K562 (cell line): ENCODE results near the gene PGAP3. TPM values are rescaled to one million over a fixed set of nuclear protein-coding genes. Genes with fewer than 3 reads are reported as not detected.

Experiments
- BCOR ChIP-seq: fragments of 450-650 bp; IDR thresholded peaks from 2 replicates; pipeline ENCODE4 v1.6.1; 2016
- CCAR2 ChIP-seq: fragments of 200-400 bp; formaldehyde crosslinking; IDR thresholded peaks from 2 replicates; pipeline ENCODE4 v1.6.1; 2017; ENCODE audit warnings: mild to moderate bottlenecking, low read depth, low read length
- HCFC1 ChIP-seq: IDR thresholded peaks from 2 replicates; pipeline ENCODE4 v1.6.1; 2012; ENCODE audit warnings: low read depth, low read length, improper control_type of control experiment
- L3MBTL2 ChIP-seq: fragments of 450-650 bp; IDR thresholded peaks from 2 replicates; pipeline ENCODE4 v1.6.1; 2016; ENCODE audit warnings: mild to moderate bottlenecking, moderate library complexity
- MCM5 ChIP-seq: fragments of 450-650 bp; IDR thresholded peaks from 2 replicates; pipeline ENCODE4 v1.6.1; 2016; ENCODE audit warnings: low read depth
- NEUROD1 ChIP-seq: fragments of 150-350 bp; IDR thresholded peaks from 2 replicates; pipeline ENCODE4 v1.6.1; 2014; ENCODE audit warnings: borderline replicate concordance, low read length, low read depth; ENCODE audit not compliant: partially characterized antibody
- RAD51 ChIP-seq: fragments of 450-650 bp; IDR thresholded peaks from 2 replicates; pipeline ENCODE4 v1.7.1; 2016; ENCODE audit warnings: low read depth, mild to moderate bottlenecking, borderline replicate concordance
- SP1 ChIP-seq: sonication (generic); formaldehyde crosslinking; IDR thresholded peaks from 2 replicates; pipeline ENCODE4 v1.8.1; 2022; ENCODE audit warnings: mild to moderate bottlenecking, missing genetic modification reagents
- SRSF3 ChIP-seq: fragments of 200-400 bp; formaldehyde crosslinking; IDR thresholded peaks from 2 replicates; pipeline ENCODE4 v1.6.1; 2016; ENCODE audit warnings: mild to moderate bottlenecking, low read length, moderate library complexity; ENCODE audit not compliant: insufficient read depth
- STAT5A ChIP-seq: IDR thresholded peaks from 2 replicates; pipeline ENCODE4 v1.6.1; 2012; ENCODE audit warnings: low read length, inconsistent platforms, borderline replicate concordance
- ZFP1 ChIP-seq: fragments of 450-650 bp; formaldehyde crosslinking; IDR thresholded peaks from 2 replicates; pipeline ENCODE4 v1.4.0; 2020; ENCODE audit warnings: mild to moderate bottlenecking, mixed read lengths
- polyA plus RNA-seq, 8 experiments: library from polyadenylated mRNA; depleted of rRNA in 4 of 8; stranded (reverse) in 5 of 8; unstranded in 3 of 8; fragments of >200 nt; fragmentation: Nextera tagmentation in 2 of 8; fragmentation: Illumina TruSeq in 1 of 8; extraction: Ambion mirVana in 2 of 8; extraction: Trizol in 1 of 8; gene quantifications; 2 replicates each; pipeline versions ENCODE4 v1.2.1 to v1.2.3, GENCODE V29; 2011 to 2014; ENCODE audit warnings: inconsistent platforms in 1 of 8, missing spikeins in 1 of 8
- total RNA-seq, 7 experiments: library from RNA; depleted of rRNA in 6 of 7; stranded (reverse); fragments of >200 nt in 6 of 7; fragmentation: Illumina TruSeq in 2 of 7; extraction: Trizol in 2 of 7; gene quantifications; 2 replicates each; pipeline versions ENCODE4 v1.2.1 to v1.2.3, GENCODE V29; 2011 to 2021; ENCODE audit warnings: low replicate concordance in 1 of 7
- TF ChIP-seq, protein P1 (sequence below): sonication (generic); formaldehyde crosslinking; IDR thresholded peaks from 2 replicates; pipeline ENCODE4 v1.9.0; 2022; ENCODE audit warnings: mild to moderate bottlenecking, missing genetic modification reagents
- TF ChIP-seq, protein P2 (sequence below): sonication (generic); formaldehyde crosslinking; IDR thresholded peaks from 2 replicates; pipeline ENCODE4 v1.8.1; 2023; ENCODE audit warnings: mild to moderate bottlenecking, missing genetic modification reagents
- TF ChIP-seq, protein P3 (sequence below): fragments of 250-450 bp; sonication (Bioruptor Pico); IDR thresholded peaks from 2 replicates; pipeline ENCODE4 v1.5.0; 2020; ENCODE audit warnings: mild to moderate bottlenecking, borderline replicate concordance
- TF ChIP-seq, protein P4 (sequence below): sonication (generic); formaldehyde crosslinking; IDR thresholded peaks from 2 replicates; pipeline ENCODE4 v1.8.0; 2022; ENCODE audit warnings: missing genetic modification reagents, mild to moderate bottlenecking, moderate library complexity, borderline replicate concordance
- TF ChIP-seq, protein P5 (sequence below): fragments of 200-800 bp; sonication (Bioruptor generic); IDR thresholded peaks from 2 replicates; pipeline ENCODE4 v1.6.1; 2017; ENCODE audit warnings: missing genetic modification characterization, missing compliant biosample characterization
- TF ChIP-seq, protein P6 (sequence below): IDR thresholded peaks from 2 replicates; pipeline ENCODE4 v1.6.1; 2011; ENCODE audit warnings: borderline replicate concordance, low read depth, mild to moderate bottlenecking, moderate library complexity, low read length; ENCODE audit not compliant: insufficient read depth, poor library complexity, severe bottlenecking

PGAP3 gene
- total and polyA plus RNA-seq, 9 of the 15 experiments (the other 6 are each of a cell fraction or from before 2014, with no cell fraction given): 0.38 to 9.4 (median 4.5) TPM

DNA sequence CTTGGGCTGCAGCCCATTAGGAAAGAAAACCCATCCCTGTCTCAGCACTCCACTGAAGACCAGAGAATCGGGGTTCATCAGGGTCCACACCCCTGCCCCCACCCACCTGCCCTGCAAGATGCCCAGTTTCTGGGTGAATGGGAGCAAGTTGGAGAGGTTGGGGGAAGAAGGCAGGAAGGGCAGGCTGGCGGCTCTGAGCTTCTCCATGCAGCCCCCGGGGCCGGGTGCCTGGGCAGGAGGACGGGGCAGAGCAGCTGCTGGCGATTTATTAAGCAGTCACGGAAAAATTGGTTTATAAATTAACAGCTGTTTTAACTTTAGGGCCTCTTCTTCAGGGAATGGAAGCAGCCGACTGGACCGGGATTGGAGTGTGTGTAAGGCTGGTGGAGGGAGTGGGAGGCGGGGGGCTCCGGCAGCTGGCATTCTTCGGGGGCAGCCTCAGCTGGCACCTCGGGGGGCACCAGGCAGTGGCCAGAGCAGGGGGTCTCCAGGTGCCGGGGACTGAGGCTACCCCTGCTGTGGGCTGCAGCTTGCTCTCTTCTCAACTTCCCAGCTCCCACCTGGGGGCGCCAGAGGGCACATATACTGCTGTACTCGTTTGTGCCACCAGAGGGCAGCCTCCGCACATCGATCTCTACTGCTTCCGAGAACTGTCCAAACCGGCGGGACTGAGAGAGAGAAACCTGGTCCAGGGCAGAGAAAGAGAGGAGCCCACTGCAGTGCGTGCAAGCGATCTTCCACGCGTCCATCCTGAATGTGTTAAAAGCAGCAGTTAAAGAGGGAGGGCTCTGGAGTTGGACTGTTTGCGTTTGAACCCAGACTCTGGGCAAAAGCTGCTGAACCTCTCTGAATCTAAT, 66.1 kb downstream of the PGAP3 start (continued):
- TF ChIP-seq, protein P1, sequence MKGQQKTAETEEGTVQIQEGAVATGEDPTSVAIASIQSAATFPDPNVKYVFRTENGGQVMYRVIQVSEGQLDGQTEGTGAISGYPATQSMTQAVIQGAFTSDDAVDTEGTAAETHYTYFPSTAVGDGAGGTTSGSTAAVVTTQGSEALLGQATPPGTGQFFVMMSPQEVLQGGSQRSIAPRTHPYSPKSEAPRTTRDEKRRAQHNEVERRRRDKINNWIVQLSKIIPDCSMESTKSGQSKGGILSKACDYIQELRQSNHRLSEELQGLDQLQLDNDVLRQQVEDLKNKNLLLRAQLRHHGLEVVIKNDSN: no peak
- TF ChIP-seq STAT5A (peak; percentile 43; the same call in 1 of the 2 replicates), CCAR2 (no peak), ZFP1 (CRISPR knock-in tag) (no peak), HCFC1 (peak; percentile 48), SP1 (CRISPR knock-in tag) (peak; percentile 63), L3MBTL2 (peak; percentile 23; the same call in 1 of the 2 replicates), NEUROD1 (peak; percentile 23), RAD51 (no peak), SRSF3 (no peak), BCOR (0 out of 2 replicates have a peak, but pooled peaks have one; percentile 8), MCM5 (no peak)
- TF ChIP-seq, protein P2, sequence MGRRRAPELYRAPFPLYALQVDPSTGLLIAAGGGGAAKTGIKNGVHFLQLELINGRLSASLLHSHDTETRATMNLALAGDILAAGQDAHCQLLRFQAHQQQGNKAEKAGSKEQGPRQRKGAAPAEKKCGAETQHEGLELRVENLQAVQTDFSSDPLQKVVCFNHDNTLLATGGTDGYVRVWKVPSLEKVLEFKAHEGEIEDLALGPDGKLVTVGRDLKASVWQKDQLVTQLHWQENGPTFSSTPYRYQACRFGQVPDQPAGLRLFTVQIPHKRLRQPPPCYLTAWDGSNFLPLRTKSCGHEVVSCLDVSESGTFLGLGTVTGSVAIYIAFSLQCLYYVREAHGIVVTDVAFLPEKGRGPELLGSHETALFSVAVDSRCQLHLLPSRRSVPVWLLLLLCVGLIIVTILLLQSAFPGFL (CRISPR knock-in tag): no peak
- TF ChIP-seq, protein P3, sequence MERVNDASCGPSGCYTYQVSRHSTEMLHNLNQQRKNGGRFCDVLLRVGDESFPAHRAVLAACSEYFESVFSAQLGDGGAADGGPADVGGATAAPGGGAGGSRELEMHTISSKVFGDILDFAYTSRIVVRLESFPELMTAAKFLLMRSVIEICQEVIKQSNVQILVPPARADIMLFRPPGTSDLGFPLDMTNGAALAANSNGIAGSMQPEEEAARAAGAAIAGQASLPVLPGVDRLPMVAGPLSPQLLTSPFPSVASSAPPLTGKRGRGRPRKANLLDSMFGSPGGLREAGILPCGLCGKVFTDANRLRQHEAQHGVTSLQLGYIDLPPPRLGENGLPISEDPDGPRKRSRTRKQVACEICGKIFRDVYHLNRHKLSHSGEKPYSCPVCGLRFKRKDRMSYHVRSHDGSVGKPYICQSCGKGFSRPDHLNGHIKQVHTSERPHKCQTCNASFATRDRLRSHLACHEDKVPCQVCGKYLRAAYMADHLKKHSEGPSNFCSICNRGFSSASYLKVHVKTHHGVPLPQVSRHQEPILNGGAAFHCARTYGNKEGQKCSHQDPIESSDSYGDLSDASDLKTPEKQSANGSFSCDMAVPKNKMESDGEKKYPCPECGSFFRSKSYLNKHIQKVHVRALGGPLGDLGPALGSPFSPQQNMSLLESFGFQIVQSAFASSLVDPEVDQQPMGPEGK: no peak
- TF ChIP-seq, protein P4, sequence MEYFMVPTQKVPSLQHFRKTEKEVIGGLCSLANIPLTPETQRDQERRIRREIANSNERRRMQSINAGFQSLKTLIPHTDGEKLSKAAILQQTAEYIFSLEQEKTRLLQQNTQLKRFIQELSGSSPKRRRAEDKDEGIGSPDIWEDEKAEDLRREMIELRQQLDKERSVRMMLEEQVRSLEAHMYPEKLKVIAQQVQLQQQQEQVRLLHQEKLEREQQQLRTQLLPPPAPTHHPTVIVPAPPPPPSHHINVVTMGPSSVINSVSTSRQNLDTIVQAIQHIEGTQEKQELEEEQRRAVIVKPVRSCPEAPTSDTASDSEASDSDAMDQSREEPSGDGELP (CRISPR knock-in tag): peak; percentile 35; the same call in 1 of the 2 replicates
- TF ChIP-seq, protein P5, sequence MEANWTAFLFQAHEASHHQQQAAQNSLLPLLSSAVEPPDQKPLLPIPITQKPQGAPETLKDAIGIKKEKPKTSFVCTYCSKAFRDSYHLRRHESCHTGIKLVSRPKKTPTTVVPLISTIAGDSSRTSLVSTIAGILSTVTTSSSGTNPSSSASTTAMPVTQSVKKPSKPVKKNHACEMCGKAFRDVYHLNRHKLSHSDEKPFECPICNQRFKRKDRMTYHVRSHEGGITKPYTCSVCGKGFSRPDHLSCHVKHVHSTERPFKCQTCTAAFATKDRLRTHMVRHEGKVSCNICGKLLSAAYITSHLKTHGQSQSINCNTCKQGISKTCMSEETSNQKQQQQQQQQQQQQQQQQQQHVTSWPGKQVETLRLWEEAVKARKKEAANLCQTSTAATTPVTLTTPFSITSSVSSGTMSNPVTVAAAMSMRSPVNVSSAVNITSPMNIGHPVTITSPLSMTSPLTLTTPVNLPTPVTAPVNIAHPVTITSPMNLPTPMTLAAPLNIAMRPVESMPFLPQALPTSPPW (CRISPR knock-in tag): peak; percentile 38; the same call in 1 of the 2 replicates
- TF ChIP-seq, protein P6, sequence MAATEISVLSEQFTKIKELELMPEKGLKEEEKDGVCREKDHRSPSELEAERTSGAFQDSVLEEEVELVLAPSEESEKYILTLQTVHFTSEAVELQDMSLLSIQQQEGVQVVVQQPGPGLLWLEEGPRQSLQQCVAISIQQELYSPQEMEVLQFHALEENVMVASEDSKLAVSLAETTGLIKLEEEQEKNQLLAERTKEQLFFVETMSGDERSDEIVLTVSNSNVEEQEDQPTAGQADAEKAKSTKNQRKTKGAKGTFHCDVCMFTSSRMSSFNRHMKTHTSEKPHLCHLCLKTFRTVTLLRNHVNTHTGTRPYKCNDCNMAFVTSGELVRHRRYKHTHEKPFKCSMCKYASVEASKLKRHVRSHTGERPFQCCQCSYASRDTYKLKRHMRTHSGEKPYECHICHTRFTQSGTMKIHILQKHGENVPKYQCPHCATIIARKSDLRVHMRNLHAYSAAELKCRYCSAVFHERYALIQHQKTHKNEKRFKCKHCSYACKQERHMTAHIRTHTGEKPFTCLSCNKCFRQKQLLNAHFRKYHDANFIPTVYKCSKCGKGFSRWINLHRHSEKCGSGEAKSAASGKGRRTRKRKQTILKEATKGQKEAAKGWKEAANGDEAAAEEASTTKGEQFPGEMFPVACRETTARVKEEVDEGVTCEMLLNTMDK: peak; percentile 79
